Endothelial cell of umbilical vein (primary cell): Measurements from ENCODE around the gene SMG5. TPM values are rescaled to one million over a fixed set of nuclear protein-coding genes. Genes with fewer than 3 reads are reported as not detected.

Experiments
- BruUV-seq: library from RNA; stranded (reverse); fragments of 400-500 nt; replicated peaks from 2 replicates; lab custom pipeline; 2021; lab: Mats Ljungman, UMichigan
- CTCF ChIA-PET: fragments of 300-600, 350-600 bp; sonication (Branson Sonifier 250); formaldehyde crosslinking; loops from one replicate; lab custom pipeline; 2021; ENCODE audit warnings: antibody characterized with exemption, inconsistent platforms; lab: Charles Lee
- POLR2A ChIA-PET: fragments of 300-600, 350-600 bp; sonication (Branson Sonifier 250); formaldehyde crosslinking; loops from one replicate; lab custom pipeline; 2021; ENCODE audit warnings: antibody characterized with exemption, inconsistent platforms; lab: Charles Lee
- DNase-seq: peaks from one replicate; pipeline ENCODE4 v3.0.0-alpha.2; 2011; ENCODE audit warnings: low read depth, low spot score
- FAIRE-seq: peaks from 2 replicates; lab custom pipeline; 2011; peaks lifted over from hg19 to GRCh38; lab: Jason Lieb, UNC
- H2AFZ ChIP-seq: 2 replicates; pipeline ENCODE4 v1.6.0; 2012; ENCODE audit warnings: low read depth, low read length, control low read depth, inconsistent platforms
- H3K27ac ChIP-seq: 2 replicates; pipeline ENCODE4 v1.5.1; 2011; ENCODE audit warnings: low read depth, mild to moderate bottlenecking, control low read depth, low read length, moderate library complexity; ENCODE audit not compliant: insufficient read depth
- H3K27me3 ChIP-seq, 2 experiments: 2 replicates each; pipeline versions ENCODE4 v1.6.0 to v1.6.1; 2011; ENCODE audit warnings: low read length in 2 of 2, mixed read lengths in 1 of 2; ENCODE audit not compliant: control insufficient read depth in 2 of 2, insufficient read depth in 2 of 2
- H3K36me3 ChIP-seq, 2 experiments: 2 replicates in 1 of 2; 3 replicates in 1 of 2; pipeline ENCODE4 v1.5.1; 2011; ENCODE audit warnings: low read length in 2 of 2, mild to moderate bottlenecking in 1 of 2, moderate library complexity in 1 of 2; ENCODE audit not compliant: control insufficient read depth in 2 of 2, insufficient read depth in 2 of 2; ENCODE audit errors: extremely low read depth in 1 of 2
- H3K4me1 ChIP-seq: 3 replicates; pipeline ENCODE4 v1.5.1; 2011; ENCODE audit warnings: mild to moderate bottlenecking, low read length; ENCODE audit not compliant: control insufficient read depth, insufficient read depth; ENCODE audit errors: extremely low read depth
- H3K4me2 ChIP-seq: 2 replicates; pipeline ENCODE4 v1.6.1; 2011; ENCODE audit warnings: low read length, control low read depth, mixed read lengths; ENCODE audit not compliant: insufficient read depth
- H3K4me3 ChIP-seq, 3 experiments: fragments of 200-600 bp in 1 of 3; sonication (generic), shearing (Covaris generic) in 1 of 3; replicated peaks in 1 of 3; 2 replicates each; pipeline ENCODE4 v1.5.1; 2011 to 2016; ENCODE audit warnings: control low read depth in 3 of 3, low read length in 3 of 3, mild to moderate bottlenecking in 2 of 3, inconsistent platforms in 1 of 3, low read depth in 1 of 3, moderate library complexity in 1 of 3; ENCODE audit not compliant: insufficient read depth in 1 of 3
- H3K79me2 ChIP-seq: 2 replicates; pipeline ENCODE4 v1.6.0; 2012; ENCODE audit warnings: low read length, inconsistent platforms; ENCODE audit not compliant: control insufficient read depth, insufficient read depth
- H3K9ac ChIP-seq: replicated peaks from 2 replicates; pipeline ENCODE3; 2011; ENCODE audit warnings: low read length, control low read depth; ENCODE audit not compliant: insufficient read depth; ENCODE audit errors: extremely low read depth
- H3K9me1 ChIP-seq: replicated peaks from 3 replicates; pipeline ENCODE4 v1.6.0; 2011; ENCODE audit warnings: mild to moderate bottlenecking, low read length; ENCODE audit not compliant: control insufficient read depth, insufficient read depth; ENCODE audit errors: extremely low read depth
- H3K9me3 ChIP-seq: replicated peaks from 2 replicates; pipeline ENCODE4 v1.5.1; 2012; ENCODE audit warnings: low read length, inconsistent platforms; ENCODE audit not compliant: control insufficient read depth, insufficient read depth
- H4K20me1 ChIP-seq: replicated peaks from 2 replicates; pipeline ENCODE3; 2011; ENCODE audit warnings: mild to moderate bottlenecking, low read length; ENCODE audit not compliant: control insufficient read depth, insufficient read depth; ENCODE audit errors: extremely low read depth
- EZH2 ChIP-seq: IDR thresholded peaks from 2 replicates; pipeline ENCODE4 v1.6.1; 2012; ENCODE audit warnings: borderline replicate concordance, low read depth, mild to moderate bottlenecking, moderate library complexity, low read length, inconsistent platforms; ENCODE audit not compliant: severe bottlenecking
- FOS ChIP-seq: IDR thresholded peaks from 2 replicates; pipeline ENCODE4 v1.6.1; 2011; ENCODE audit warnings: mild to moderate bottlenecking, low read length, moderate library complexity, borderline replicate concordance; ENCODE audit not compliant: insufficient read depth
- GATA2 ChIP-seq: IDR thresholded peaks from 2 replicates; pipeline ENCODE4 v1.7.0; 2011; ENCODE audit warnings: low read depth, mild to moderate bottlenecking, moderate library complexity, mixed read lengths, low read length; ENCODE audit not compliant: insufficient read length, insufficient read depth
- JUN ChIP-seq: IDR thresholded peaks from 2 replicates; pipeline ENCODE4 v1.6.1; 2011; ENCODE audit warnings: borderline replicate concordance, low read depth; ENCODE audit not compliant: insufficient read length, insufficient read depth
- MYC ChIP-seq: IDR thresholded peaks from one replicate; pipeline ENCODE4 v1.6.1; 2011; ENCODE audit warnings: mild to moderate bottlenecking, low read depth, low read length
- POLR2A ChIP-seq: IDR thresholded peaks from 2 replicates; pipeline ENCODE4 v1.6.1; 2012; ENCODE audit warnings: low read depth, mild to moderate bottlenecking, control low read depth, low read length
- POLR2AphosphoS5 ChIP-seq: IDR thresholded peaks from 2 replicates; pipeline ENCODE4 v1.6.1; 2012; ENCODE audit warnings: low read depth, mild to moderate bottlenecking, control low read depth, low read length, moderate library complexity; ENCODE audit not compliant: insufficient read depth
- dilution Hi-C: fragments of 300-500 bp; cut with MboI; formaldehyde crosslinking; loops from one replicate; pipeline ENCODE4 v1.15.0; 2019; ENCODE audit warnings: low sequenced_read_pairs; ENCODE audit not compliant: extremely low pct_ligation_motif_present
- intact Hi-C: fragments of 100-400 bp; cut with micrococcal nuclease; formaldehyde crosslinking; loops from one replicate; pipeline ENCODE4 v1.10.0; 2022
- polyA plus RNA-seq, 4 experiments: library from polyadenylated mRNA; depleted of rRNA in 3 of 4; stranded (reverse) in 3 of 4; unstranded in 1 of 4; fragments of >200 nt; gene quantifications; 2 replicates each; pipeline versions ENCODE4 v1.2.1 to v1.2.3, GENCODE V29; 2011 to 2012; ENCODE audit warnings: missing spikeins in 1 of 4
- total RNA-seq: library from RNA; stranded (reverse); gene quantifications from 2 replicates; pipeline ENCODE4 v1.2.3, GENCODE V29; 2021
- TF ChIP-seq, protein P1 (sequence below): IDR thresholded peaks from 2 replicates; pipeline ENCODE4 v1.6.1; 2011; ENCODE audit not compliant: insufficient read depth, insufficient read length
- TF ChIP-seq, protein P2 (sequence below), 2 donors: IDR thresholded peaks; 1 replicate in 1 of 2; 2 replicates in 1 of 2; pipeline ENCODE4 v1.5.1; 2011; ENCODE audit warnings: low read length in 2 of 2, mild to moderate bottlenecking in 2 of 2, moderate library complexity in 2 of 2, control low read depth in 1 of 2, inconsistent platforms in 1 of 2, low read depth in 1 of 2; ENCODE audit not compliant: insufficient read depth in 1 of 2; ENCODE audit errors: extremely low read depth in 1 of 2

SMG5 gene
- total and polyA plus RNA-seq, 2 donors (not counting 3 experiments of a cell fraction or from before 2014, with no cell fraction given), result 37.4 to 82.6 TPM

DNA sequence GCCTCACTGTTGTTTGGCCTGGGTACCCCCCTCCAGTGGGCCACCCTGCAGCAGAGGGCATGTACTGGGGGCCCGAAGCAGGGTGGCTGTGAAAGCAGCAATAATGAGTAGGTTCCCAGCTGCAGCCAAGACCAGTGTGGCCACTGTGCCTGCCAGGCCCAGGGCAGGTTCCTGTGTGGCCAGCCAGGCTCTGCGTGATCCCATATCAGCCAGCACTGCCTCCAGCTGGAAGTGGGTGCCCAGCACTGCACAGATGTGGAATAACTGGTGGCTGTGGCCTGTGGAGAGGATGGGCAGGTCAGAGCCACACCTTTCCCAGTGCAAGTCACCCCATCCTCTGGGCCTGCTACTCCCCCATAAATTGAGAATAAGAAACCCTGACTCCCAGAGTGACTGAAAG is 38.5 kb downstream of the SMG5 start:
- Histone ChIP-seq H4K20me1 (no peaks in the 10 kb centered on the region), H3K9me3 (no peaks in the 10 kb centered on the region), H2AFZ (no peak overlapping the region), H3K27ac (no peak overlapping the region), H3K79me2 (no peaks in the 10 kb centered on the region), H3K4me3 (no peak overlapping the region), H3K4me2 (no peak overlapping the region), H3K9ac (no peak overlapping the region), H3K27me3 (peaks cover 0 to 4% of the 10 kb centered on the region in 2 experiments), H3K4me1 (peaks cover 6% of the 10 kb centered on the region), H3K36me3 (peaks cover 0 to 9% of the 10 kb centered on the region in 2 experiments), H3K9me1 (no peaks in the 10 kb centered on the region)
- intact Hi-C loops, result no loop called here
- DNase-seq (no peak), FAIRE-seq (no peak)
- dilution Hi-C loops, result no loop called here
- no peak for TF ChIP-seq GATA2
- TF ChIP-seq EZH2, result no peak
- no peak for TF ChIP-seq POLR2AphosphoS5
- TF ChIP-seq, protein P1, sequence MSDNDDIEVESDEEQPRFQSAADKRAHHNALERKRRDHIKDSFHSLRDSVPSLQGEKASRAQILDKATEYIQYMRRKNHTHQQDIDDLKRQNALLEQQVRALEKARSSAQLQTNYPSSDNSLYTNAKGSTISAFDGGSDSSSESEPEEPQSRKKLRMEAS, result no peak
- TF ChIP-seq JUN, result no peak
- TF ChIP-seq MYC, result no peak
- TF ChIP-seq FOS, result no peak
- no peak for TF ChIP-seq POLR2A
- TF ChIP-seq, protein P2, sequence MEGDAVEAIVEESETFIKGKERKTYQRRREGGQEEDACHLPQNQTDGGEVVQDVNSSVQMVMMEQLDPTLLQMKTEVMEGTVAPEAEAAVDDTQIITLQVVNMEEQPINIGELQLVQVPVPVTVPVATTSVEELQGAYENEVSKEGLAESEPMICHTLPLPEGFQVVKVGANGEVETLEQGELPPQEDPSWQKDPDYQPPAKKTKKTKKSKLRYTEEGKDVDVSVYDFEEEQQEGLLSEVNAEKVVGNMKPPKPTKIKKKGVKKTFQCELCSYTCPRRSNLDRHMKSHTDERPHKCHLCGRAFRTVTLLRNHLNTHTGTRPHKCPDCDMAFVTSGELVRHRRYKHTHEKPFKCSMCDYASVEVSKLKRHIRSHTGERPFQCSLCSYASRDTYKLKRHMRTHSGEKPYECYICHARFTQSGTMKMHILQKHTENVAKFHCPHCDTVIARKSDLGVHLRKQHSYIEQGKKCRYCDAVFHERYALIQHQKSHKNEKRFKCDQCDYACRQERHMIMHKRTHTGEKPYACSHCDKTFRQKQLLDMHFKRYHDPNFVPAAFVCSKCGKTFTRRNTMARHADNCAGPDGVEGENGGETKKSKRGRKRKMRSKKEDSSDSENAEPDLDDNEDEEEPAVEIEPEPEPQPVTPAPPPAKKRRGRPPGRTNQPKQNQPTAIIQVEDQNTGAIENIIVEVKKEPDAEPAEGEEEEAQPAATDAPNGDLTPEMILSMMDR (IDR thresholded peaks at IDR 0.05; ENCODE audit: extremely low read depth in 1 of 2, insufficient read depth in 1 of 2, low read depth in 1 of 2, low read length in 2 of 2), result no peak
- no TSS peak for BruUV-seq
- ChIA-PET POLR2A (no interaction called here), CTCF (interaction anchor here (1.0 to 3.8 kb wide), 3 partner anchors 10 to 99 kb away, joined by 4 to 17 read pairs (median 12); no protein-coding TSS in a partner anchor)
